Natural killer cell (primary cell): ENCODE data around the gene ACSL6. TPM values are rescaled to one million over a fixed set of nuclear protein-coding genes. Genes with fewer than 3 reads are reported as not detected.

Experiments used
- ATAC-seq, 3 donors: fragments of 150-1000 bp in 2 of 3; fragments of 200-7000 bp in 1 of 3; cut with Tn5 transposase; 1 replicate in 1 of 3; 2 replicates in 2 of 3; pipeline ENCODE4 v1.10.0; 2021; ENCODE audit warnings: mild to moderate bottlenecking in 2 of 3, moderate library complexity in 2 of 3
- DNase-seq, 2 donors: peaks; one replicate each; pipeline versions ENCODE4 v3.0.0 to v3.0.0-alpha.2; 2013 to 2021; ENCODE audit warnings: mixed read lengths in 1 of 2
- H3K27ac ChIP-seq: one replicate; pipeline ENCODE4 v1.5.1; 2013; ENCODE audit warnings: mild to moderate bottlenecking, low read length
- H3K27me3 ChIP-seq: one replicate; pipeline ENCODE4 v1.6.1; 2013; ENCODE audit warnings: low read length; ENCODE audit not compliant: control insufficient read depth, insufficient read depth
- H3K36me3 ChIP-seq: one replicate; pipeline ENCODE4 v1.6.1; 2013; ENCODE audit warnings: low read length; ENCODE audit not compliant: control insufficient read depth, insufficient read depth
- H3K4me1 ChIP-seq: one replicate; pipeline ENCODE4 v1.6.1; 2013; ENCODE audit warnings: low read length; ENCODE audit not compliant: control insufficient read depth, insufficient read depth
- H3K4me3 ChIP-seq: one replicate; pipeline ENCODE4 v1.5.1; 2013; ENCODE audit warnings: low read length
- H3K9me3 ChIP-seq: one replicate; pipeline ENCODE4 v1.6.1; 2013; ENCODE audit warnings: low read length; ENCODE audit not compliant: control insufficient read depth, insufficient read depth
- H3K27ac Mint-ChIP-seq, 2 donors: one replicate each; pipeline ENCODE4 v1.8.0; 2022; ENCODE audit warnings: mild to moderate bottlenecking in 2 of 2, mixed read lengths in 2 of 2, moderate library complexity in 1 of 2
- H3K27me3 Mint-ChIP-seq, 2 donors: one replicate each; pipeline ENCODE4 v1.8.0; 2022; ENCODE audit warnings: low read depth in 2 of 2, mixed read lengths in 2 of 2
- H3K36me3 Mint-ChIP-seq: one replicate; pipeline ENCODE4 v1.8.0; 2022; ENCODE audit warnings: mixed read lengths
- H3K4me1 Mint-ChIP-seq, 2 donors: one replicate each; pipeline ENCODE4 v1.8.0; 2022; ENCODE audit warnings: mixed read lengths in 2 of 2
- H3K4me3 Mint-ChIP-seq: one replicate; pipeline ENCODE4 v1.8.0; 2022; ENCODE audit warnings: mild to moderate bottlenecking, moderate library complexity, mixed read lengths
- H3K9me3 Mint-ChIP-seq, 2 donors: one replicate each; pipeline ENCODE4 v1.8.0; 2022; ENCODE audit warnings: mixed read lengths in 2 of 2
- CTCF ChIP-seq: fragments of 200-600 bp; IDR thresholded peaks from one replicate; pipeline ENCODE4 v1.8.0; 2022; ENCODE audit warnings: antibody characterized with exemption
- WGBS: methylation state at CpG from one replicate; pipeline ENCODE4 v1.1.7; 2013; ENCODE audit warnings: missing lambda C conversion rate; ENCODE audit not compliant: insufficient coverage; 5-methylcytosine and 5-hydroxymethylcytosine counted together
- intact Hi-C: fragments of 100-400 bp; cut with micrococcal nuclease; formaldehyde crosslinking; loops from one replicate; pipeline ENCODE4 v1.14.2; 2022
- total RNA-seq, 4 donors: library from RNA; stranded (reverse); fragments of 120-200 nt in 1 of 4; gene quantifications; one replicate each; pipeline versions ENCODE4 v1.2.3 to v1.2.4, GENCODE V29; 2013 to 2022

The ACSL6 gene
- total RNA-seq, 3 donors from 2014 or later (not counting 1 experiment from before 2014, with no cell fraction given): 2.1 to 2.2 (median 2.2) TPM

GRCh38 chr5:132055441-132055807 is 44.0 kb upstream of the ACSL6 start:
- intact Hi-C loops: no loop called here

GRCh38 chr5:132054697-132055440 is 43.4 kb upstream of the ACSL6 start:
- Histone ChIP-seq H3K9me3 (no peaks in the 10 kb centered on the region), H3K36me3 (no peaks in the 10 kb centered on the region), H3K27me3 (no peaks in the 10 kb centered on the region), H3K4me3 (no peak overlapping the region), H3K27ac (peak overlapping the region; percentile 38), H3K4me1 (peaks cover 74% of the 10 kb centered on the region)
- DNase-seq (peak; percentile 15 to 24), ATAC-seq (no peak)
- Mint-ChIP-seq H3K27me3 (peaks cover 5 to 14% of the 10 kb centered on the region in 2 donors), H3K4me1 (peaks cover 22 to 64% of the 10 kb centered on the region in 2 donors), H3K4me3 (no peak overlapping the region), H3K36me3 (no peaks in the 10 kb centered on the region), H3K27ac (peak overlapping the region in 1 of 2 donors; percentile 81), H3K9me3 (no peaks in the 10 kb centered on the region)
- 70% methylated on average over 6 of the region's 9 CpGs for WGBS
- intact Hi-C loops: no loop called here
- TF ChIP-seq CTCF: no peak

More at GRCh38 chr5:132055441-132055807, 44.0 kb upstream of the ACSL6 start:
- peak overlapping the region; percentile 50 for H3K4me3 Mint-ChIP-seq
- H3K4me1 Mint-ChIP-seq: peaks cover 22 to 60% of the 10 kb centered on the region in 2 donors
- H3K4me3 ChIP-seq: no peak overlapping the region
- H3K27ac ChIP-seq: peak overlapping the region; percentile 93
- no peaks in the 10 kb centered on the region for H3K9me3 ChIP-seq
- TF ChIP-seq CTCF: no peak
- no peaks in the 10 kb centered on the region for H3K27me3 ChIP-seq
- H3K27ac Mint-ChIP-seq: peak overlapping the region; percentile 78 to 81
- H3K36me3 Mint-ChIP-seq: no peaks in the 10 kb centered on the region
- H3K36me3 ChIP-seq: no peaks in the 10 kb centered on the region
- DNase-seq (no peak), ATAC-seq (no peak)
- H3K4me1 ChIP-seq: peaks cover 70% of the 10 kb centered on the region
- H3K27me3 Mint-ChIP-seq: peaks cover 5 to 14% of the 10 kb centered on the region in 2 donors
- WGBS: 100% methylated on average over 1 of the region's 1 CpG
- no peaks in the 10 kb centered on the region for H3K9me3 Mint-ChIP-seq

- Histone ChIP-seq H3K36me3 (no peaks in the 10 kb centered on the region), H3K27me3 (no peaks in the 10 kb centered on the region), H3K27ac (no peak overlapping the region), H3K4me3 (no peak overlapping the region), H3K4me1 (peaks cover 70% of the 10 kb centered on the region), H3K9me3 (no peaks in the 10 kb centered on the region)
- no peaks in the 10 kb centered on the region for H3K36me3 Mint-ChIP-seq
- H3K9me3 Mint-ChIP-seq: no peaks in the 10 kb centered on the region
- peak in 1 of 2 donors; percentile 15 for DNase-seq
- ATAC-seq: no peak
- H3K4me3 Mint-ChIP-seq: no peak overlapping the region
- peaks cover 22 to 63% of the 10 kb centered on the region in 2 donors for H3K4me1 Mint-ChIP-seq
- 95% methylated on average over 10 of the region's 10 CpGs for whole genome bisulfite sequencing
- peaks cover 5 to 13% of the 10 kb centered on the region in 2 donors for H3K27me3 Mint-ChIP-seq
- TF ChIP-seq CTCF: no peak
- intact Hi-C loops: no loop called here
- H3K27ac Mint-ChIP-seq: no peak overlapping the region
Measured at GRCh38 chr5:132054031-132054696, 42.7 kb upstream of the ACSL6 start.
